KMS-11 (cell line): ENCODE data around the gene MTHFSD.

ENCODE experiments used
- H2AFZ ChIP-seq: fragments of 200-600 bp; sonication (generic); 2 replicates; pipeline ENCODE4 v1.6.1; 2016; ENCODE audit warnings: antibody characterized with exemption, mixed run types, low read depth
- H3K27ac ChIP-seq: fragments of 200-600 bp; sonication (generic); 2 replicates; pipeline ENCODE4 v1.6.1; 2016; ENCODE audit warnings: mild to moderate bottlenecking, mixed run types
- H3K27me3 ChIP-seq: fragments of 200-600 bp; sonication (generic); 2 replicates; pipeline ENCODE4 v1.6.1; 2017; ENCODE audit warnings: mild to moderate bottlenecking, low read depth, mixed run types, moderate library complexity; ENCODE audit not compliant: insufficient read depth
- H3K36me3 ChIP-seq: fragments of 200-600 bp; sonication (generic); 2 replicates; pipeline ENCODE4 v1.6.1; 2017; ENCODE audit warnings: mild to moderate bottlenecking, mixed run types; ENCODE audit not compliant: insufficient read depth
- H3K4me1 ChIP-seq: fragments of 200-600 bp; sonication (generic); 2 replicates; pipeline ENCODE4 v1.6.1; 2016; ENCODE audit warnings: mild to moderate bottlenecking, low read depth, mixed run types; ENCODE audit not compliant: poor library complexity, severe bottlenecking
- H3K4me2 ChIP-seq: fragments of 200-600 bp; sonication (generic); 2 replicates; pipeline ENCODE4 v1.7.0; 2016; ENCODE audit warnings: mild to moderate bottlenecking, mixed run types
- H3K4me3 ChIP-seq: fragments of 200-600 bp; sonication (generic); IDR thresholded peaks from 2 replicates; pipeline ENCODE4 v1.6.1; 2017; ENCODE audit warnings: low read depth, low read length, mixed read lengths; ENCODE audit not compliant: insufficient read depth
- H3K79me2 ChIP-seq: fragments of 200-600 bp; sonication (generic); 2 replicates; pipeline ENCODE4 v1.6.1; 2016; ENCODE audit warnings: low read depth, mixed run types; ENCODE audit not compliant: insufficient read depth
- H3K9ac ChIP-seq: fragments of 200-600 bp; sonication (generic); 2 replicates; pipeline ENCODE4 v1.6.1; 2016; ENCODE audit warnings: mild to moderate bottlenecking, mixed run types
- H4K20me1 ChIP-seq: fragments of 200-600 bp; sonication (generic); 2 replicates; pipeline ENCODE4 v1.6.1; 2016; ENCODE audit warnings: mild to moderate bottlenecking, mixed run types; ENCODE audit not compliant: insufficient read depth
- TF ChIP-seq, protein P1 (sequence below): fragments of 200-600 bp; sonication (generic); conservative IDR thresholded peaks from 2 replicates; pipeline ENCODE4 v1.6.1; 2017; ENCODE audit warnings: low read depth, mild to moderate bottlenecking, antibody characterized with exemption, low read length, moderate library complexity, mixed read lengths

Gene MTHFSD

DNA sequence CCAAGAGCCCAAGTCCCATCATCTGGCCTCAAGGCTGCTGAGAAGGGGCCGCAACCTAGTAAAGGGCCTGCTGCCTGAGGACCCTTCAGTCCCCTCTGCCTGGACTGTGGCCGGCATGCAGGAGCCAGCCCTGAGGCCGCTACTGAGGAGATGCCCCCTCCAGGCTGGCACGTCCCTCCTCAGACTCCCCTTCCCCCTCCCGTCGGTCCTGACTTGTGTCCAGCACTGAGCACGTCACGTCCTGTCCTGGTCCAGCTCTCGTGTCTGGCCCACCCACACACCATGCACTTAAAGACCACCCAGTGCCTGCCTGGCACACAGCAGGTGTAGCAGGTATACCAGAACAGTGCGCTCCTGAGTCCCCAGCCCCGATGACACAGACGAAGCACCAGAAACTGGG is 9.6 kb downstream of the MTHFSD start:
- Histone ChIP-seq H3K4me1 (no peaks in the 10 kb centered on the region), H3K27me3 (no peaks in the 10 kb centered on the region), H3K36me3 (no peaks in the 10 kb centered on the region; the same call in 1 of the 2 replicates), H2AFZ (no peak overlapping the region), H3K79me2 (no peaks in the 10 kb centered on the region), H3K27ac (no peak overlapping the region), H3K4me2 (no peak overlapping the region), H3K4me3 (no peak overlapping the region), H4K20me1 (no peaks in the 10 kb centered on the region), H3K9ac (no peak overlapping the region)
- TF ChIP-seq, protein P1, sequence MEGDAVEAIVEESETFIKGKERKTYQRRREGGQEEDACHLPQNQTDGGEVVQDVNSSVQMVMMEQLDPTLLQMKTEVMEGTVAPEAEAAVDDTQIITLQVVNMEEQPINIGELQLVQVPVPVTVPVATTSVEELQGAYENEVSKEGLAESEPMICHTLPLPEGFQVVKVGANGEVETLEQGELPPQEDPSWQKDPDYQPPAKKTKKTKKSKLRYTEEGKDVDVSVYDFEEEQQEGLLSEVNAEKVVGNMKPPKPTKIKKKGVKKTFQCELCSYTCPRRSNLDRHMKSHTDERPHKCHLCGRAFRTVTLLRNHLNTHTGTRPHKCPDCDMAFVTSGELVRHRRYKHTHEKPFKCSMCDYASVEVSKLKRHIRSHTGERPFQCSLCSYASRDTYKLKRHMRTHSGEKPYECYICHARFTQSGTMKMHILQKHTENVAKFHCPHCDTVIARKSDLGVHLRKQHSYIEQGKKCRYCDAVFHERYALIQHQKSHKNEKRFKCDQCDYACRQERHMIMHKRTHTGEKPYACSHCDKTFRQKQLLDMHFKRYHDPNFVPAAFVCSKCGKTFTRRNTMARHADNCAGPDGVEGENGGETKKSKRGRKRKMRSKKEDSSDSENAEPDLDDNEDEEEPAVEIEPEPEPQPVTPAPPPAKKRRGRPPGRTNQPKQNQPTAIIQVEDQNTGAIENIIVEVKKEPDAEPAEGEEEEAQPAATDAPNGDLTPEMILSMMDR: no peak

DNA sequence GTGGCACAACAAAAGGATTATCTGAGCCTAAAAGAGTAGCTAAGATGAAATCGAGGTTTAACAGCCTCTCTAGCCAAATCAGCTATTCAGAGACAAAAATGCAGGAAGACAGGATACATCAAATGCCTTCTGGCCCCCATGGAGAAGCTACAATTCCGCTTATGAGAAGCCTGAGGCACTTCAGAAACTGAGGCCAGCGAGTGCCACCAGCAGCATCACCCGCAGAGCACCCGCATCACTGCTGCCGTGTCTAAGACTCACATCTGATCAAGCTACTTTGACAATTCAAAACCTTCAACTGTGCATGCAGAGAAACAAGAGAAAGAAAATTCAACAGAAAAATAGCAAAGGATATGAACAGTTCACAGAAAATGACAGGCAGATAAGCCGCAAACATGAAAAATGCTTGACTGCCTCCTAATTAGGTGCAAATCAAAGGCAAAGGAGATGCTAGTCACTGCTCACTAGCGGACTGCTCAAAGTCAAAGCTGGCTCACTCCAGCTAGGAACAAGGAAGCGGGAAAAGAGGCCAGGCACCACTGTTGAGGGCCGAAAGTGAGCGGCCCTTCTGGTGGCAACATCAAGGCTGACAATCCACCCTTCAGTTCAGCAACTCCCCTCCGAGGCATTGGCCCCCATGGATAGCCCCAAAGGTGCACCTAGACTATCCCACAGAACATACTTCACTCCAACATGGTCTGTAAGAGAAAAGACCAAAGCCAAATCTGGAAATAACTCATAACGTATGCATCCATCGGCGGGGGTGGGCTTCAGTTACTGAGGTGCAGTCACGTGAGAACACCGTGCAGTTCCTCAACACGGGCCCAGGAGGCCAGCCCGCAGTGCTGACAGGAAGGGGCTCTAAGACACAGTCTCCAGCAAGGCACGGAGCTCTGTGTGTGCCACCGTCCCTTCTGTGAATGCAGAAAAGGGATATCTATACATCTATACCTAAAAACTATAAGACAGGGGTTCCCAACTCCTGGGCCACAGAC is 12.0 kb downstream of the MTHFSD start:
- Histone ChIP-seq H4K20me1 (no peaks in the 10 kb centered on the region), H3K27me3 (no peaks in the 10 kb centered on the region), H3K4me2 (no peak overlapping the region), H2AFZ (no peak overlapping the region), H3K36me3 (no peaks in the 10 kb centered on the region; the same call in 1 of the 2 replicates), H3K9ac (no peak overlapping the region), H3K27ac (no peak overlapping the region), H3K79me2 (no peaks in the 10 kb centered on the region), H3K4me3 (no peak overlapping the region), H3K4me1 (no peaks in the 10 kb centered on the region)
- TF ChIP-seq, protein P1: no peak

DNA sequence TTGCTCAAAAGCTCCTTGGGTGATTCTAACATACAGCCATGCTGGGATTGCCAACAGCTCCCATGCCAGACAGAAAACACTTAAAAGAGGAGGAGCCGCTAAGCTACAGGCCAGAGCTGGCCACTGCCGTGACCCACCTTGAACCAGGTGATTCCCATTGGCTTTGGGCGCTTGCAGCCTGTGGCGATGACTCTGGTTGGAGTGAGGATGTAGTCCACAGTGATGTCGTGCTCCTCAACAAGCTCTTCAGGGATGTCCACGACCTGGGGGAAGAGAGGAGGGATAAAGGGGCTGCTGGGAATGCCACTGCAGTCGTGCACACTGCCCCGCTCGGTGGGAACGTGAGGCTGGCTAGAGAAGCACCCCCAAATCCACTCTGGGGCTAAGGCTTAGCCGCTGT is 13.5 kb downstream of the MTHFSD start:
- Histone ChIP-seq H3K4me2 (no peak overlapping the region), H3K4me3 (no peak overlapping the region), H3K27ac (no peak overlapping the region), H3K36me3 (no peaks in the 10 kb centered on the region; the same call in 1 of the 2 replicates), H3K9ac (no peak overlapping the region), H4K20me1 (no peaks in the 10 kb centered on the region), H3K79me2 (no peaks in the 10 kb centered on the region), H3K4me1 (no peaks in the 10 kb centered on the region), H2AFZ (no peak overlapping the region), H3K27me3 (no peaks in the 10 kb centered on the region)
- TF ChIP-seq, protein P1: no peak

DNA sequence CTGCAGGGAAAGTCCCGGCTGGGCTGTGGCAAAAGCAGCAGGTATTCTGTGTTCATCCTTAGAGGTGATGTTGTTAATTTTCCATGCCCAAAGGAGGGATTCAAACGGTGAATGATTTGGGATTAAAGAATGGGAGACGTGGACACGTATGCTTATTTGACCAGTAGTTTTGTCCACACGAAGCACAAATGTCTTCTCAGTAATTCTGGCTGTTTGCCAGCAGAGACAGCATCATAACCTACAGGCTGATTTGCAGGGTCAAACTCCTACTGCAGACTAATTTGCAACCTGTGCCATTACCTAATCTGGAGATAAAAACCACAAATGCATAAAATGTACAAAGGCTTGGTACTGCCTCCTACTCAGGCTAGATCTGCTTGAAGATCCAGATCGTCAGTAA is 14.1 kb downstream of the MTHFSD start:
- H3K27me3 ChIP-seq: no peaks in the 10 kb centered on the region
- no peaks in the 10 kb centered on the region for H3K4me1 ChIP-seq
- TF ChIP-seq, protein P1: no peak
- no peaks in the 10 kb centered on the region for H4K20me1 ChIP-seq
- H3K36me3 ChIP-seq: no peaks in the 10 kb centered on the region; the same call in 1 of the 2 replicates
- no peak overlapping the region for H3K9ac ChIP-seq
- H3K4me2 ChIP-seq: no peak overlapping the region
- no peak overlapping the region for H2AFZ ChIP-seq
- no peaks in the 10 kb centered on the region for H3K79me2 ChIP-seq
- H3K27ac ChIP-seq: no peak overlapping the region
- H3K4me3 ChIP-seq: no peak overlapping the region
